HUES64 (cell line): Measurements from ENCODE around the gene BTAF1.

Experiments
- H3K27ac ChIP-seq: 2 replicates; pipeline ENCODE4 v1.7.0; 2013; ENCODE audit warnings: low read depth, low read length, inconsistent platforms
- H3K27me3 ChIP-seq: 2 replicates; pipeline ENCODE4 v1.6.1; 2013; ENCODE audit warnings: mild to moderate bottlenecking, low read length; ENCODE audit not compliant: insufficient read depth
- H3K36me3 ChIP-seq: 2 replicates; pipeline ENCODE4 v1.6.1; 2013; ENCODE audit warnings: mild to moderate bottlenecking, low read length; ENCODE audit not compliant: insufficient read depth
- H3K4me1 ChIP-seq: 2 replicates; pipeline ENCODE4 v1.6.1; 2013; ENCODE audit warnings: mild to moderate bottlenecking, low read length, moderate library complexity; ENCODE audit not compliant: insufficient read depth
- H3K4me3 ChIP-seq: 2 replicates; pipeline ENCODE4 v1.5.1; 2013; ENCODE audit warnings: mild to moderate bottlenecking, low read length, moderate library complexity
- H3K9ac ChIP-seq: 2 replicates; pipeline ENCODE4 v1.6.1; 2013; ENCODE audit warnings: mild to moderate bottlenecking, low read depth, low read length
- H3K9me3 ChIP-seq: 2 replicates; pipeline ENCODE4 v1.6.1; 2013; ENCODE audit warnings: low read depth, low read length; ENCODE audit not compliant: insufficient read depth
- WGBS: fragments of 150-250, 120-280 bp; methylation state at CpG from one replicate; pipeline ENCODE4 v1.1.7; 2013; ENCODE audit warnings: missing lambda C conversion rate; 5-methylcytosine and 5-hydroxymethylcytosine counted together

The BTAF1 gene

GRCh38 chr10:91908337-91909116, 15.0 kb upstream of the BTAF1 start:
- no peaks in the 10 kb centered on the region for H3K9me3 ChIP-seq
- H3K27ac ChIP-seq, result peak overlapping the region; percentile 68
- peaks cover 22% of the 10 kb centered on the region for H3K36me3 ChIP-seq
- peaks cover 13% of the 10 kb centered on the region for H3K4me1 ChIP-seq
- H3K4me3 ChIP-seq, result peak overlapping the region; percentile 87
- WGBS, result under 1% methylated on average over 92 of the region's 93 CpGs
- H3K27me3 ChIP-seq, result peaks cover under 1% of the 10 kb centered on the region; the same call in 1 of the 2 replicates
- peak overlapping the region; percentile 79 for H3K9ac ChIP-seq

GRCh38 chr10:91909117-91909677, 14.4 kb upstream of the BTAF1 start, which contains the start of gene FGFBP3:
Gene FGFBP3 (minus strand): TSS chr10:91909486. CDS start chr10:91908969, 517 bp downstream.
- peak within 1 kb of the TSS; percentile 87 for H3K4me3 ChIP-seq
- peak within 1 kb of the TSS; percentile 79 for H3K9ac ChIP-seq
- under 1% methylated on average over 18 of the region's 19 CpGs for WGBS
- H3K4me1 ChIP-seq, result peaks cover 13% of the 10 kb centered on the region
- peaks cover 22% of the 10 kb centered on the region for H3K36me3 ChIP-seq
- peaks cover 3% of the 10 kb centered on the region; the same call in 1 of the 2 replicates for H3K27me3 ChIP-seq
- H3K9me3 ChIP-seq, result no peaks in the 10 kb centered on the region
- peak within 1 kb of the TSS; percentile 68 for H3K27ac ChIP-seq

- peaks cover 16% of the 10 kb centered on the region for H3K36me3 ChIP-seq
- H3K9ac ChIP-seq, result no peak overlapping the region
- no peak overlapping the region for H3K4me3 ChIP-seq
- peaks cover 3% of the 10 kb centered on the region; the same call in 1 of the 2 replicates for H3K27me3 ChIP-seq
- H3K9me3 ChIP-seq, result no peaks in the 10 kb centered on the region
- WGBS, result 94% methylated on average over 4 of the region's 4 CpGs
- peaks cover 13% of the 10 kb centered on the region for H3K4me1 ChIP-seq
- no peak overlapping the region for H3K27ac ChIP-seq
These were observed 13.1 kb upstream of the BTAF1 start for GRCh38 chr10:91910467-91910866.

GRCh38 chr10:91919651-91920050, 3.9 kb upstream of the BTAF1 start:
- 100% methylated on average over 1 of the region's 1 CpG for WGBS
- H3K9ac ChIP-seq, result no peak overlapping the region
- H3K27ac ChIP-seq, result no peak overlapping the region
- H3K36me3 ChIP-seq, result no peaks in the 10 kb centered on the region
- H3K4me1 ChIP-seq, result peaks cover 5% of the 10 kb centered on the region; the same call in 1 of the 2 replicates
- H3K9me3 ChIP-seq, result no peaks in the 10 kb centered on the region
- no peak overlapping the region for H3K4me3 ChIP-seq
- H3K27me3 ChIP-seq, result peaks cover 3% of the 10 kb centered on the region; the same call in 1 of the 2 replicates

DNA sequence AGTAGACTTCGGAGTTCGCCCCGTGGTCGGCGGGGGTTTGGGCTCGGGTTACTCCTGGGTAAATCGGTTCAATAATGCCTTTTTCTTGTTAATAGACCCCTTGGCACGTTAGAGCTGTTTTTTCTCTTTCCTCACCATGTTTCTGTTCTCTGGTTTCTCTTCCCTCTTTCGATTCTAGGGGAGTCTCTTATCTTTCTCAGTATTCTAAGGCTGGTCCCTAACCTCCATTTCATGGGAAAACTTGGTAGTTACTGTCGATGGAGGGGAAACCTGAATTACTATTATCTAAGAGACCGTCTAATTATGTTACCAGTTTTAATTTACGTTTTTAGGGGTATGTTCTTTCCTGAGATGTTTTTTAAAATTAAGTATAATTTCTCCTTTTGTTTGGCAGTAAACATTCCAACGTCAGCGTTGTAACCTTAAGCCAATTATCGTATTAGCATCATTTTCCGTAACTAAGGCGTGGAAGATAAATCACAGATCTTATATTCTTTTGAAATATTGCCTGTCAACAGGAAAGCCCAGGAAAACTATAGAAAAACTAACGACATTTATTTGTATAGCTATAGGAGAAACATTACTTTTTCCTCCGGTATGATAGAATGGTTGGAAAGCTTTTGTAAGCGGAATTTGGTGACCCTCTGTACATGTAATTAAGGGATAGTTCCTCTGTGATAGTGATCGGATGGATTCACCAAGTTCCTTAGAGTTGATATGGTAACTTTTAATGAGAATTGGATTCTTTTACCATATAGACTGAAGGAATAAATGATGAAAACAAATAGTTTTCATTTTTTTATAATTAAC, 847 bp downstream of the BTAF1 start:
- Histone ChIP-seq H3K9me3 (no peaks in the 10 kb centered on the region), H3K9ac (peak overlapping the region; percentile 94), H3K4me3 (peak overlapping the region; percentile 95), H3K27me3 (peaks cover 3% of the 10 kb centered on the region; the same call in 1 of the 2 replicates), H3K36me3 (peaks cover 9% of the 10 kb centered on the region), H3K27ac (peak overlapping the region; percentile 94; the same call in 1 of the 2 replicates), H3K4me1 (peaks cover 11% of the 10 kb centered on the region)
- WGBS, result 9% methylated on average over 17 of the region's 21 CpGs

- H3K4me3 ChIP-seq, result peak overlapping the region; percentile 95
- WGBS, result 71% methylated on average over 1 of the region's 2 CpGs
- H3K27me3 ChIP-seq, result peaks cover 3% of the 10 kb centered on the region; the same call in 1 of the 2 replicates
- H3K4me1 ChIP-seq, result peaks cover 11% of the 10 kb centered on the region
- no peak overlapping the region; the same call in 1 of the 2 replicates for H3K9ac ChIP-seq
- H3K36me3 ChIP-seq, result peaks cover 9% of the 10 kb centered on the region
- no peaks in the 10 kb centered on the region for H3K9me3 ChIP-seq
- no peak overlapping the region for H3K27ac ChIP-seq
These were observed 1.4 kb downstream of the BTAF1 start for GRCh38 chr10:91925022-91925320.

DNA sequence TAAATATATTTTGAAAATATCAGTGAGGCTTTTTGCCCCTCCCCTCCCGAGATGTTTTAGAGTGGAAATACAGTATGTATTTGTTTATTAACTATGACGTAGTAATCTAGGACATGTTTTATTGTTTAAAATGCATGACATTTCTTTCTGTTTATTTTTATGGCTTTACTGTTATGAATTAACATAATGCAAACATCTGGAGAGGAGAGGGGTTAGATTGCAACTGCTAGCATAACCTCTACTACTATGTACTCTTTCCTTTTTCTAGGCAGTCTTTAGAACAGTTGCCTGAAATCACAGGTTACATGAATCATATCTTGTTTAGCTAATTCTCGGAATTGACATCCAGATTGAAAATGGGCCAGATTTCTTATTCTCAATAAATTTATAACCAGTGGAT, 7.4 kb downstream of the BTAF1 start:
- H3K27ac ChIP-seq, result no peak overlapping the region
- H3K4me3 ChIP-seq, result no peak overlapping the region

DNA sequence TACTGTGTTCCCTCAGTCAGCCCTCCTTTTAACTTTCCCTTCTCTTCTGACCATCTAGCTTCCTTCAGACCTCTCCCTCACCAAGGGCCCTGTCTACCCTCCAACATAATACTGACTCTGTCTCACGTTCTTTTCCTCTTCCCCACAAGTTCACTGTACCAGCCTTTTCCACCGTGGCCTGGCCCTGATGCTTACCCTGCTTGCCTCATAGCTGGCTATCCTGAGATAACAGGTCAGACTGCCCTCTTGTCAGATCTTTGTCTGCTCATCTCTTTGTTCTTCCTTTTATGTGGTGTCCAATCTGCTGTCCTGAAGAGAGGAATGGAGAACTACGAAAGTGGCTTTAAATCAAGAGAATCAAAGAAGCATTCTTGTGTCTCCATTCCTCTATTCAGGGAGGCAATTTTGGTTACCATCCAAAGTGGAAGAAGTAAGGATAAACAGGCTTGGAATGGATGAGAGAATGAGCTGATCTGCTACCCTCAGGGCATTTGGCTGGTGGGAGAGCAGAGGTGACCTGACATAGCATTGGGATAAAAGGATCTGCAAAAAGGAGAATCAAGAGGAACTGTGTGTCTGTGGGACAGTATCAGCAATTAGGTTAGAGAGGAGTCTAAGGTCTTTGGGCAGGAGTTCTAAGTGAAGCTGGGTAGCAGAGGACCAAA, 8.1 kb downstream of the BTAF1 start:
- 91% methylated on average over 3 of the region's 3 CpGs for WGBS
- no peak overlapping the region for H3K9ac ChIP-seq
- no peak overlapping the region for H3K27ac ChIP-seq
- H3K27me3 ChIP-seq, result no peaks in the 10 kb centered on the region
- no peaks in the 10 kb centered on the region for H3K4me1 ChIP-seq
- H3K4me3 ChIP-seq, result no peak overlapping the region
- H3K9me3 ChIP-seq, result no peaks in the 10 kb centered on the region
- H3K36me3 ChIP-seq, result peaks cover 51% of the 10 kb centered on the region

More for the DNA sequence above, 7.4 kb downstream of the BTAF1 start:
- no peaks in the 10 kb centered on the region for H3K27me3 ChIP-seq
- H3K36me3 ChIP-seq, result peaks cover 50% of the 10 kb centered on the region
- H3K4me1 ChIP-seq, result no peaks in the 10 kb centered on the region
- H3K9ac ChIP-seq, result no peak overlapping the region
- WGBS, result 96% methylated on average over 3 of the region's 3 CpGs
- no peaks in the 10 kb centered on the region for H3K9me3 ChIP-seq

DNA sequence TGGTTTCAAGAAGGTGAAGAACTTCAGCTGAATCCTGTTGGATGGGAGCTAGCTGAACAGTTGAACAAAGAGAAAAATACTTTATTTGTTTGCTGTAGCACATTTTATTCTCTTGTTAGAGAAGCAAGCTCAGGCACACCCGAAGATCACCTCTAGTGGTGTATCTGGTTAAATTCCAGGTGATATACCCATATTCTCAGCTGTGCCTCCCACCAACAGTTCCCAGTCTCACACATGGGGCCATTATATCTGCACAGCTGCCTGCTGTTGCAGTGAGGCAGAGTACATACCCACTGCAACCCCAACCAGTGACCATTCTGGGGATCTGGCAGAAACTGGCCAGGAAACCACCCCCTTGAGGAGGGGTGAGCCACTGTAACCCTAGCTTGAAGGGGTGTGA, 9.2 kb downstream of the BTAF1 start:
- H3K9me3 ChIP-seq, result no peaks in the 10 kb centered on the region
- H3K9ac ChIP-seq, result no peak overlapping the region
- no peak overlapping the region for H3K4me3 ChIP-seq
- no peak overlapping the region for H3K27ac ChIP-seq
- H3K27me3 ChIP-seq, result no peaks in the 10 kb centered on the region
- no peaks in the 10 kb centered on the region for H3K4me1 ChIP-seq
- WGBS, result 100% methylated on average over 1 of the region's 1 CpG
- H3K36me3 ChIP-seq, result peaks cover 57% of the 10 kb centered on the region

GRCh38 chr10:91935886-91936285, 12.3 kb downstream of the BTAF1 start:
- Histone ChIP-seq H3K9ac (no peak overlapping the region), H3K4me3 (no peak overlapping the region), H3K4me1 (no peaks in the 10 kb centered on the region), H3K36me3 (peaks cover 71% of the 10 kb centered on the region), H3K9me3 (no peaks in the 10 kb centered on the region), H3K27me3 (no peaks in the 10 kb centered on the region), H3K27ac (no peak overlapping the region)
- whole genome bisulfite sequencing, result 100% methylated on average over 2 of the region's 2 CpGs
